ENCODE results near the gene OR52D1. TPM values are rescaled to one million over a fixed set of nuclear protein-coding genes. Genes with fewer than 3 reads are reported as not detected.

The OR52D1 gene
- total and polyA plus RNA-seq, 9 of the 15 experiments (the other 6 are each of a cell fraction or from before 2014, with no cell fraction given) = 0.14 to 1.3 (median 0.97) TPM; not detected in 6

DNA sequence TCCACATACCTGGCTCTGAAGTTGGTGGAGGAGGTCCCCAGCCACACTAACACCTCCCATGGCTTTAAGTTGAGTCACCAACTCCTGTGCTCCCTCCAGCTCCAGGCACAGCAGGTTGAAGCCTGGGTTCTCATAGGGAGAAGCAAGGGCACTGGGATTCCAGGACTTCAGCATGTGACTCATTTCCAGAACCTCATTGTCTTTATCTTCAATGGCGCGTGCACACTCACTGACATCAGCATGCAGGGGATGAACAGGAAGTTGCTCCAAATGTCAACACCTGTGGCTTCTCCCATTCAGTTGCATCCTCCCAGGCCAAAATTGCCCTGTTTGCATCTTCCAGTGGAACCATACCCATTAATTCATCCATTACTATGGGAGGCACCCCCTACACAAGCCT lies 33.8 kb downstream of the OR52D1 start (continued):
- TF ChIP-seq, protein P1, sequence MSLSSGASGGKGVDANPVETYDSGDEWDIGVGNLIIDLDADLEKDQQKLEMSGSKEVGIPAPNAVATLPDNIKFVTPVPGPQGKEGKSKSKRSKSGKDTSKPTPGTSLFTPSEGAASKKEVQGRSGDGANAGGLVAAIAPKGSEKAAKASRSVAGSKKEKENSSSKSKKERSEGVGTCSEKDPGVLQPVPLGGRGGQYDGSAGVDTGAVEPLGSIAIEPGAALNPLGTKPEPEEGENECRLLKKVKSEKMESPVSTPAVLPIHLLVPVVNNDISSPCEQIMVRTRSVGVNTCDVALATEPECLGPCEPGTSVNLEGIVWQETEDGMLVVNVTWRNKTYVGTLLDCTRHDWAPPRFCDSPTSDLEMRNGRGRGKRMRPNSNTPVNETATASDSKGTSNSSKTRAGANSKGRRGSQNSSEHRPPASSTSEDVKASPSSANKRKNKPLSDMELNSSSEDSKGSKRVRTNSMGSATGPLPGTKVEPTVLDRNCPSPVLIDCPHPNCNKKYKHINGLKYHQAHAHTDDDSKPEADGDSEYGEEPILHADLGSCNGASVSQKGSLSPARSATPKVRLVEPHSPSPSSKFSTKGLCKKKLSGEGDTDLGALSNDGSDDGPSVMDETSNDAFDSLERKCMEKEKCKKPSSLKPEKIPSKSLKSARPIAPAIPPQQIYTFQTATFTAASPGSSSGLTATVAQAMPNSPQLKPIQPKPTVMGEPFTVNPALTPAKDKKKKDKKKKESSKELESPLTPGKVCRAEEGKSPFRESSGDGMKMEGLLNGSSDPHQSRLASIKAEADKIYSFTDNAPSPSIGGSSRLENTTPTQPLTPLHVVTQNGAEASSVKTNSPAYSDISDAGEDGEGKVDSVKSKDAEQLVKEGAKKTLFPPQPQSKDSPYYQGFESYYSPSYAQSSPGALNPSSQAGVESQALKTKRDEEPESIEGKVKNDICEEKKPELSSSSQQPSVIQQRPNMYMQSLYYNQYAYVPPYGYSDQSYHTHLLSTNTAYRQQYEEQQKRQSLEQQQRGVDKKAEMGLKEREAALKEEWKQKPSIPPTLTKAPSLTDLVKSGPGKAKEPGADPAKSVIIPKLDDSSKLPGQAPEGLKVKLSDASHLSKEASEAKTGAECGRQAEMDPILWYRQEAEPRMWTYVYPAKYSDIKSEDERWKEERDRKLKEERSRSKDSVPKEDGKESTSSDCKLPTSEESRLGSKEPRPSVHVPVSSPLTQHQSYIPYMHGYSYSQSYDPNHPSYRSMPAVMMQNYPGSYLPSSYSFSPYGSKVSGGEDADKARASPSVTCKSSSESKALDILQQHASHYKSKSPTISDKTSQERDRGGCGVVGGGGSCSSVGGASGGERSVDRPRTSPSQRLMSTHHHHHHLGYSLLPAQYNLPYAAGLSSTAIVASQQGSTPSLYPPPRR (CRISPR knock-in tag; IDR thresholded peaks at IDR 0.05; ENCODE audit: borderline replicate concordance) = no peak
- no peak for TF ChIP-seq MEF2D (tag; conservative IDR thresholded peaks at IDR 0.05; ENCODE audit: low read depth)
- TF ChIP-seq, protein P2, sequence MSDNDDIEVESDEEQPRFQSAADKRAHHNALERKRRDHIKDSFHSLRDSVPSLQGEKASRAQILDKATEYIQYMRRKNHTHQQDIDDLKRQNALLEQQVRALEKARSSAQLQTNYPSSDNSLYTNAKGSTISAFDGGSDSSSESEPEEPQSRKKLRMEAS (CRISPR knock-in tag; IDR thresholded peaks at IDR 0.05) = peak; percentile 34; the same call in 1 of the 2 replicates
- TF ChIP-seq PURB (CRISPR knock-in tag; IDR thresholded peaks at IDR 0.05; ENCODE audit: low read depth) = no peak
- TF ChIP-seq, protein P3, sequence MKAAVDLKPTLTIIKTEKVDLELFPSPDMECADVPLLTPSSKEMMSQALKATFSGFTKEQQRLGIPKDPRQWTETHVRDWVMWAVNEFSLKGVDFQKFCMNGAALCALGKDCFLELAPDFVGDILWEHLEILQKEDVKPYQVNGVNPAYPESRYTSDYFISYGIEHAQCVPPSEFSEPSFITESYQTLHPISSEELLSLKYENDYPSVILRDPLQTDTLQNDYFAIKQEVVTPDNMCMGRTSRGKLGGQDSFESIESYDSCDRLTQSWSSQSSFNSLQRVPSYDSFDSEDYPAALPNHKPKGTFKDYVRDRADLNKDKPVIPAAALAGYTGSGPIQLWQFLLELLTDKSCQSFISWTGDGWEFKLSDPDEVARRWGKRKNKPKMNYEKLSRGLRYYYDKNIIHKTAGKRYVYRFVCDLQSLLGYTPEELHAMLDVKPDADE (conservative IDR thresholded peaks at IDR 0.05; ENCODE audit: control insufficient read depth, low read depth, low read length) = no peak
- TF ChIP-seq CREB1 (IDR thresholded peaks at IDR 0.05) = no peak
- TF ChIP-seq CREB1 (CRISPR knock-in tag; IDR thresholded peaks at IDR 0.05) = no peak
- TF ChIP-seq ZNF77 (CRISPR knock-in tag; IDR thresholded peaks at IDR 0.05) = no peak
- TF ChIP-seq ZNF121 (CRISPR knock-in tag; conservative IDR thresholded peaks at IDR 0.05) = no peak
- TF ChIP-seq CEBPG (CRISPR knock-in tag; IDR thresholded peaks at IDR 0.05) = no peak
- TF ChIP-seq CEBPG (tag; conservative IDR thresholded peaks at IDR 0.05 in 1 of 2, IDR thresholded peaks at IDR 0.05 in 1 of 2) = 0 out of 4 replicates have a peak, but pooled peaks of 1 of the 2 experiments have one; percentile 13
- TF ChIP-seq HNRNPH1 (optimal IDR thresholded peaks at IDR 0.05; ENCODE audit: low read depth, low read length) = no peak
- TF ChIP-seq ZSCAN29 (IDR thresholded peaks at IDR 0.05) = no peak
- no peak for TF ChIP-seq ETV6 (IDR thresholded peaks at IDR 0.05; ENCODE audit: borderline replicate concordance in 1 of 2, low read depth in 2 of 2, low read length in 1 of 2)
- TF ChIP-seq ETV6 (CRISPR knock-in tag; IDR thresholded peaks at IDR 0.05; ENCODE audit: borderline replicate concordance) = no peak
- no peak for TF ChIP-seq KLF6 (CRISPR knock-in tag; IDR thresholded peaks at IDR 0.05; ENCODE audit: borderline replicate concordance)
- TF ChIP-seq, protein P4, sequence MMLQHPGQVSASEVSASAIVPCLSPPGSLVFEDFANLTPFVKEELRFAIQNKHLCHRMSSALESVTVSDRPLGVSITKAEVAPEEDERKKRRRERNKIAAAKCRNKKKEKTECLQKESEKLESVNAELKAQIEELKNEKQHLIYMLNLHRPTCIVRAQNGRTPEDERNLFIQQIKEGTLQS (IDR thresholded peaks at IDR 0.05) = peak; percentile 67
- TF ChIP-seq, protein P4 (CRISPR knock-in tag; conservative IDR thresholded peaks at IDR 0.05) = no peak
- TF ChIP-seq, protein P5, sequence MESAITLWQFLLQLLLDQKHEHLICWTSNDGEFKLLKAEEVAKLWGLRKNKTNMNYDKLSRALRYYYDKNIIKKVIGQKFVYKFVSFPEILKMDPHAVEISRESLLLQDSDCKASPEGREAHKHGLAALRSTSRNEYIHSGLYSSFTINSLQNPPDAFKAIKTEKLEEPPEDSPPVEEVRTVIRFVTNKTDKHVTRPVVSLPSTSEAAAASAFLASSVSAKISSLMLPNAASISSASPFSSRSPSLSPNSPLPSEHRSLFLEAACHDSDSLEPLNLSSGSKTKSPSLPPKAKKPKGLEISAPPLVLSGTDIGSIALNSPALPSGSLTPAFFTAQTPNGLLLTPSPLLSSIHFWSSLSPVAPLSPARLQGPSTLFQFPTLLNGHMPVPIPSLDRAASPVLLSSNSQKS (CRISPR knock-in tag; IDR thresholded peaks at IDR 0.05) = no peak
- TF ChIP-seq FOSL1 (tag; conservative IDR thresholded peaks at IDR 0.05) = peak; percentile 68
- TF ChIP-seq U2AF2 (optimal IDR thresholded peaks at IDR 0.05; ENCODE audit: low read depth, low read length) = no peak
- TF ChIP-seq ARID1B (IDR thresholded peaks at IDR 0.05) = peak; percentile 39; the same call in 1 of the 2 replicates

Data from K562 (cell line).